CD4-positive, CD25-positive, alpha-beta regulatory T cell (primary cell): ENCODE data around the gene RASSF5. TPM values are rescaled to one million over a fixed set of nuclear protein-coding genes. Genes with fewer than 3 reads are reported as not detected.

Source experiments
- ATAC-seq, 2 donors: fragments of 150-1000 bp; cut with Tn5 transposase; one replicate each; pipeline ENCODE4 v1.10.0; 2021; ENCODE audit warnings: low read depth in 2 of 2, moderate number of reproducible peaks in 2 of 2, moderate library complexity in 1 of 2
- DNase-seq, 3 donors: peaks; one replicate each; pipeline versions ENCODE4 v3.0.0 to v3.0.0-alpha.2; 2012 to 2022; ENCODE audit warnings: mixed read lengths in 1 of 3
- H3K27ac ChIP-seq: one replicate; pipeline ENCODE4 v1.7.0; 2013; ENCODE audit warnings: mild to moderate bottlenecking, low read length; ENCODE audit not compliant: insufficient read depth, poor library complexity, severe bottlenecking
- H3K27me3 ChIP-seq: one replicate; pipeline ENCODE4 v1.7.0; 2013; ENCODE audit warnings: low read length; ENCODE audit not compliant: control insufficient read depth, insufficient read depth
- H3K36me3 ChIP-seq: one replicate; pipeline ENCODE4 v1.7.0; 2013; ENCODE audit warnings: mild to moderate bottlenecking, low read length, moderate library complexity; ENCODE audit not compliant: control insufficient read depth, insufficient read depth
- H3K4me1 ChIP-seq: 2 replicates; pipeline ENCODE4 v1.7.0; 2013; ENCODE audit warnings: mild to moderate bottlenecking, low read length; ENCODE audit not compliant: insufficient read depth, control insufficient read depth, poor library complexity, severe bottlenecking
- H3K4me3 ChIP-seq: one replicate; pipeline ENCODE4 v1.7.0; 2013; ENCODE audit warnings: low read depth, mild to moderate bottlenecking, low read length, moderate library complexity
- H3K9me3 ChIP-seq, 2 experiments: 1 replicate in 1 of 2; 2 replicates in 1 of 2; pipeline ENCODE4 v1.7.0; 2013; ENCODE audit warnings: low read length in 2 of 2, mild to moderate bottlenecking in 1 of 2, moderate library complexity in 1 of 2; ENCODE audit not compliant: control insufficient read depth in 2 of 2
- H3K27ac Mint-ChIP-seq, 3 donors: one replicate each; pipeline ENCODE4 v1.8.0; 2020 to 2022; ENCODE audit warnings: mild to moderate bottlenecking in 3 of 3, mixed read lengths in 3 of 3, moderate library complexity in 2 of 3
- H3K27me3 Mint-ChIP-seq: one replicate; pipeline ENCODE4 v1.8.0; 2022; ENCODE audit warnings: mild to moderate bottlenecking, mixed read lengths
- H3K36me3 Mint-ChIP-seq: one replicate; pipeline ENCODE4 v1.8.0; 2020; ENCODE audit warnings: mixed read lengths
- H3K4me1 Mint-ChIP-seq, 4 donors: one replicate each; pipeline ENCODE4 v1.8.0; 2020 to 2022; ENCODE audit warnings: mixed read lengths in 4 of 4, mild to moderate bottlenecking in 1 of 4
- H3K4me3 Mint-ChIP-seq, 4 donors: one replicate each; pipeline ENCODE4 v1.8.0; 2020 to 2022; ENCODE audit warnings: mild to moderate bottlenecking in 4 of 4, mixed read lengths in 4 of 4, moderate library complexity in 3 of 4
- H3K9me3 Mint-ChIP-seq, 7 donors: one replicate each; pipeline ENCODE4 v1.8.0; 2020 to 2022; ENCODE audit warnings: mixed read lengths in 7 of 7, mild to moderate bottlenecking in 3 of 7, moderate library complexity in 2 of 7
- polyA plus RNA-seq, 4 donors: library from polyadenylated mRNA; unstranded; fragments of 300-500 nt; fragmentation: Illumina TruSeq; gene quantifications; one replicate each; pipeline ENCODE4 v1.2.3, GENCODE V29; 2021
- total RNA-seq: library from RNA; stranded (reverse); gene quantifications from one replicate; pipeline ENCODE4 v1.2.3, GENCODE V29; 2022

The RASSF5 gene
- total and polyA plus RNA-seq, 5 donors from 2014 or later, result 158 to 258 (median 231) TPM

DNA sequence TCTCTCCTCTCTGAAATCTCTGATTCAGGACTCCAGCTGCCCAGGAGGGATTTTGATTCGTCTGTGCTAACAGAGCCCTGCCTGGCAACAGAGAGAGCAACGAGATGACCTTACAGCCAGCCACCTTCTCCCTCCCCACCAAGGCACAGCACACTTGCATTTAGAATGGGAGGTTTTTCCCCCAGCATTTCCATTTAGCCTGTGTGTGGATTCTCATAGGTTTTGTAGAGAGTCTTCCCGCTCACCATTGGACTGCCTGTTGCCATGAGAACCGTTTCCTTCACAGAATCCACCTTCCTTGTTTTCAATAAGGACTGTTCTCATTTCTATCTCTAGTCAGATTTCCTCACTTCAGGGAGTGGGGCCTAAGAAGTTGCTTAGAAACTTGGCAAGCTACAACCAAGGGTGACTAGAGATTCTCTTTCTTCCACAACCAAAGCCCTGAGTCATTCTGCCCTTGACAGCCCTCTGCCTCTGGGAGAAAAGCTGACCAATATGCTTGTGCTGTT is 42.8 kb upstream of the RASSF5 start:
- Mint-ChIP-seq H3K27ac (peak overlapping the region; percentile 72 to 100 (median 90)), H3K9me3 (no peaks in the 10 kb centered on the region), H3K27me3 (no peaks in the 10 kb centered on the region), H3K36me3 (peaks cover 5% of the 10 kb centered on the region), H3K4me3 (no peak overlapping the region), H3K4me1 (peaks cover 19 to 70% (median 55%) of the 10 kb centered on the region in 4 donors)
- Histone ChIP-seq H3K36me3 (no peaks in the 10 kb centered on the region), H3K4me3 (no peak overlapping the region), H3K27me3 (no peaks in the 10 kb centered on the region), H3K9me3 (no peaks in the 10 kb centered on the region), H3K4me1 (peaks cover 43% of the 10 kb centered on the region), H3K27ac (peak overlapping the region; percentile 80)
- no peak for ATAC-seq
- no peak for DNase-seq

GRCh38 chr1:206465951-206466350 is 41.4 kb upstream of the RASSF5 start:
- H3K27ac Mint-ChIP-seq, result peak overlapping the region; percentile 72 to 100 (median 90)
- H3K36me3 Mint-ChIP-seq, result peaks cover 5% of the 10 kb centered on the region
- DNase-seq (peak in 2 of 3 donors; percentile 39 to 76), ATAC-seq (peak; percentile 5 to 7)
- peak overlapping the region; percentile 46 for H3K4me3 ChIP-seq
- H3K27ac ChIP-seq, result peak overlapping the region; percentile 80
- peaks cover 23 to 78% (median 63%) of the 10 kb centered on the region in 4 donors for H3K4me1 Mint-ChIP-seq
- H3K9me3 Mint-ChIP-seq, result no peaks in the 10 kb centered on the region
- no peaks in the 10 kb centered on the region for H3K27me3 ChIP-seq
- no peaks in the 10 kb centered on the region for H3K27me3 Mint-ChIP-seq
- no peaks in the 10 kb centered on the region for H3K36me3 ChIP-seq
- no peaks in the 10 kb centered on the region for H3K9me3 ChIP-seq
- H3K4me1 ChIP-seq, result peaks cover 55% of the 10 kb centered on the region
- peak overlapping the region; percentile 70 to 95 (median 88) for H3K4me3 Mint-ChIP-seq

DNA sequence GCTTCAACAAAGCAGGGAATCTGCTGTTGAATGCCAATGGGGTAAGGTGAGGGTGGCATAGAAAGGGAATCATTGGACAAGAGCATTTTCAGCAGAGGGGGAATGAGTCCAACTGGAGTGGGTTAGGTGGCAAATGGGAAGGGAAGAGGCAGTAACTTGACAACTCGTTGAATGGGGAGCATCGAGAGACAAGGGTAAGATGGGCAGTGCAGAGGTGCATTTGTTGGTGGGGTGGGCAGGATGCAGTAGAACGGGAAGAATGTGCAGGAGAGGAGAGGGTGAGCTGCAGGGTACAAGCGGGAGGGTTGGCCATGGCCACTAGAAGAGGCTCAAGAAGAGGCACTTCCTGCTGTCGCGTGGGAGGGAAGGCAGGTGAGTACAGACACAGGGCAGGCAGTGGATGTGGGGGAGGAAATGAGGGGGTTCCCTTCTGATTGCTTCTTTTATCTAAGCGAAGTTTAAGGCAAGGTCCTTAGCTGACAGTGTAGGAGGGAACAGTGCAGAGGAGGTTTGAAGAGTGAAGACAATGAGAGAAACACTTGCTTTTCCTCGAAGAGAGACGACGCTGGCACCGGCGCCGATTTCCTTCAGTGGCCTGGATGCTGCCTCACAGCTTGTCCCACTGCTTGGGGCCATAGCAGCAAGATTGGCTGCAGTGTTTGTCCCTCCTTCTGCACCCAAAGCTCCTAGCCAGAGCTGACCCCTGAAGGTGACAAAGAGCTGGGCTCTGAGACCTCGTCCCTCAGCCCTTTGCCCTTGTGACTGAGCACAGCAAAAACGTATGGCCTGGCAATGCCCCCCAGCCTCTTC is 40.3 kb upstream of the RASSF5 start:
- Histone ChIP-seq H3K27me3 (no peaks in the 10 kb centered on the region), H3K27ac (peak overlapping the region; percentile 80), H3K36me3 (no peaks in the 10 kb centered on the region), H3K4me3 (peak overlapping the region; percentile 64), H3K4me1 (peaks cover 65% of the 10 kb centered on the region), H3K9me3 (no peaks in the 10 kb centered on the region)
- H3K27me3 Mint-ChIP-seq, result no peaks in the 10 kb centered on the region
- H3K4me1 Mint-ChIP-seq, result peaks cover 23 to 82% (median 62%) of the 10 kb centered on the region in 4 donors
- H3K9me3 Mint-ChIP-seq, result no peaks in the 10 kb centered on the region
- H3K4me3 Mint-ChIP-seq, result peak overlapping the region; percentile 83 to 95 (median 90)
- H3K36me3 Mint-ChIP-seq, result no peaks in the 10 kb centered on the region
- ATAC-seq (peak in 1 of 2 donors; percentile 4), DNase-seq (peak in 1 of 3 donors; percentile 72)
- peak overlapping the region; percentile 94 to 100 (median 96) for H3K27ac Mint-ChIP-seq

- H3K4me1 Mint-ChIP-seq, result peaks cover 23 to 87% (median 62%) of the 10 kb centered on the region in 4 donors
- Histone ChIP-seq H3K4me3 (peak overlapping the region; percentile 64), H3K36me3 (no peaks in the 10 kb centered on the region), H3K4me1 (peaks cover 74% of the 10 kb centered on the region), H3K9me3 (no peaks in the 10 kb centered on the region), H3K27ac (peak overlapping the region; percentile 80), H3K27me3 (no peaks in the 10 kb centered on the region)
- ATAC-seq (no peak), DNase-seq (peak in 1 of 3 donors; percentile 58)
- H3K27me3 Mint-ChIP-seq, result no peaks in the 10 kb centered on the region
- H3K36me3 Mint-ChIP-seq, result no peaks in the 10 kb centered on the region
- H3K27ac Mint-ChIP-seq, result peak overlapping the region; percentile 94 to 100 (median 96)
- no peaks in the 10 kb centered on the region for H3K9me3 Mint-ChIP-seq
- peak overlapping the region; percentile 83 to 95 (median 90) for H3K4me3 Mint-ChIP-seq
Observed at GRCh38 chr1:206467915-206468314, 39.4 kb upstream of the RASSF5 start.

GRCh38 chr1:206468571-206468970 is 38.8 kb upstream of the RASSF5 start:
- peak overlapping the region; percentile 80 for H3K27ac ChIP-seq
- H3K27ac Mint-ChIP-seq, result peak overlapping the region; percentile 94 to 100 (median 96)

GRCh38 chr1:206469411-206469932 is 37.9 kb upstream of the RASSF5 start:
- ATAC-seq (no peak), DNase-seq (peak in 2 of 3 donors; percentile 25 to 54)
- Mint-ChIP-seq H3K4me3 (peak overlapping the region; percentile 83 to 95 (median 90)), H3K27ac (peak overlapping the region; percentile 96 to 97 (median 96)), H3K4me1 (peaks cover 18 to 90% (median 68%) of the 10 kb centered on the region in 4 donors), H3K36me3 (peaks cover 10% of the 10 kb centered on the region), H3K27me3 (no peaks in the 10 kb centered on the region), H3K9me3 (no peaks in the 10 kb centered on the region)
- Histone ChIP-seq H3K36me3 (peaks cover 13% of the 10 kb centered on the region), H3K9me3 (no peaks in the 10 kb centered on the region), H3K27ac (peak overlapping the region; percentile 80), H3K4me1 (peaks cover 83% of the 10 kb centered on the region), H3K27me3 (no peaks in the 10 kb centered on the region), H3K4me3 (peak overlapping the region; percentile 86)

More at GRCh38 chr1:206468571-206468970, 38.8 kb upstream of the RASSF5 start:
- no peaks in the 10 kb centered on the region for H3K27me3 ChIP-seq
- Mint-ChIP-seq H3K9me3 (no peaks in the 10 kb centered on the region), H3K27me3 (no peaks in the 10 kb centered on the region), H3K4me3 (peak overlapping the region; percentile 83 to 95 (median 90)), H3K4me1 (peaks cover 18 to 87% (median 63%) of the 10 kb centered on the region in 4 donors), H3K36me3 (peaks cover 4% of the 10 kb centered on the region)
- ATAC-seq, result no peak
- H3K4me1 ChIP-seq, result peaks cover 80% of the 10 kb centered on the region
- H3K36me3 ChIP-seq, result peaks cover 6% of the 10 kb centered on the region
- no peaks in the 10 kb centered on the region for H3K9me3 ChIP-seq
- DNase-seq, result no peak
- H3K4me3 ChIP-seq, result peak overlapping the region; percentile 55

- H3K36me3 Mint-ChIP-seq, result peaks cover 14% of the 10 kb centered on the region
- peaks cover 18 to 88% (median 66%) of the 10 kb centered on the region in 4 donors for H3K4me1 Mint-ChIP-seq
Observed at GRCh38 chr1:206469933-206470691, 37.2 kb upstream of the RASSF5 start, which contains the start of gene IKBKE. Gene IKBKE (plus strand): TSS chr1:206470476. CDS start chr1:206473228, 2,752 bp downstream.

More at GRCh38 chr1:206469933-206470691, 37.2 kb upstream of the RASSF5 start, which contains the start of gene IKBKE:
- H3K27me3 ChIP-seq, result no peaks in the 10 kb centered on the region
- peaks cover 20% of the 10 kb centered on the region for H3K36me3 ChIP-seq
- Mint-ChIP-seq H3K4me3 (peak within 1 kb of the TSS; percentile 83 to 95 (median 90)), H3K27ac (peak within 1 kb of the TSS; percentile 96 to 97 (median 96)), H3K27me3 (no peaks in the 10 kb centered on the region), H3K9me3 (no peaks in the 10 kb centered on the region)
- peak within 1 kb of the TSS; percentile 86 for H3K4me3 ChIP-seq
- H3K4me1 ChIP-seq, result peaks cover 85% of the 10 kb centered on the region
- peak within 1 kb of the TSS; percentile 80 for H3K27ac ChIP-seq
- H3K9me3 ChIP-seq, result no peaks in the 10 kb centered on the region
- peak; percentile 50 to 63 for ATAC-seq
- DNase-seq, result peak; percentile 38 to 80 (median 48)
